OCI-LY3 (cell line): ENCODE measurements around the gene CCDC17.

ENCODE experiments used
- CTCF ChIP-seq: fragments of 200-600, 300-600 bp; sonication (generic); IDR thresholded peaks from 2 replicates; pipeline ENCODE4 v1.5.1; 2014; ENCODE audit warnings: antibody characterized with exemption, low read length, low read depth
- EZH2phosphoT487 ChIP-seq: fragments of 200-600 bp; shearing (Covaris generic); IDR thresholded peaks from 2 replicates; pipeline ENCODE4 v1.6.1; 2018; ENCODE audit warnings: antibody characterized with exemption, mixed run types, low read depth

GRCh38 chr1:45604239-45604638, 19.6 kb downstream of the CCDC17 start:
- no peak for TF ChIP-seq EZH2phosphoT487
- no peak for TF ChIP-seq CTCF
